Trophoblast cell (in vitro differentiated cells and primary cell): ENCODE measurements around the gene NPHP4.

ENCODE experiments used
- DNase-seq, 2 donors: peaks; one replicate each; pipeline ENCODE4 v3.0.0-alpha.2; 2016
- H2AFZ ChIP-seq: 2 replicates; pipeline ENCODE4 v1.6.1; 2013; ENCODE audit warnings: low read length, moderate library complexity, mild to moderate bottlenecking; ENCODE audit not compliant: insufficient read depth, poor library complexity
- H2AK5ac ChIP-seq: 2 replicates; pipeline ENCODE4 v1.6.1; 2013; ENCODE audit warnings: mild to moderate bottlenecking, low read length
- H2BK120ac ChIP-seq: 2 replicates; pipeline ENCODE4 v1.6.1; 2013; ENCODE audit warnings: low read length, mild to moderate bottlenecking, moderate library complexity; ENCODE audit not compliant: insufficient read depth, poor library complexity
- H2BK12ac ChIP-seq: 2 replicates; pipeline ENCODE4 v1.6.1; 2013; ENCODE audit warnings: mild to moderate bottlenecking, low read length, moderate library complexity
- H2BK5ac ChIP-seq: 2 replicates; pipeline ENCODE4 v1.6.1; 2013; ENCODE audit warnings: low read length, low read depth, moderate library complexity, mild to moderate bottlenecking; ENCODE audit not compliant: poor library complexity
- H3K14ac ChIP-seq: 2 replicates; pipeline ENCODE4 v1.6.1; 2013; ENCODE audit warnings: mild to moderate bottlenecking, low read length
- H3K18ac ChIP-seq: 2 replicates; pipeline ENCODE4 v1.6.1; 2013; ENCODE audit warnings: mild to moderate bottlenecking, low read length
- H3K23ac ChIP-seq: 2 replicates; pipeline ENCODE4 v1.6.1; 2013; ENCODE audit warnings: low read length
- H3K27ac ChIP-seq: 2 replicates; pipeline ENCODE4 v1.5.1; 2013; ENCODE audit warnings: low read depth, mild to moderate bottlenecking, inconsistent platforms, low read length, moderate library complexity
- H3K27me3 ChIP-seq: 2 replicates; pipeline ENCODE4 v1.6.1; 2013; ENCODE audit warnings: inconsistent platforms, mild to moderate bottlenecking, low read length, moderate library complexity; ENCODE audit not compliant: insufficient read depth
- H3K36me3 ChIP-seq, 2 experiments: 1 replicate in 1 of 2; 2 replicates in 1 of 2; pipeline ENCODE4 v1.6.1; 2013; ENCODE audit warnings: low read length in 2 of 2, mild to moderate bottlenecking in 2 of 2, moderate library complexity in 1 of 2; ENCODE audit not compliant: insufficient read depth in 2 of 2, control insufficient read depth in 1 of 2
- H3K4ac ChIP-seq: 2 replicates; pipeline ENCODE4 v1.6.1; 2013; ENCODE audit warnings: low read depth, mild to moderate bottlenecking, low read length, moderate library complexity
- H3K4me1 ChIP-seq, 2 experiments: 1 replicate in 1 of 2; 2 replicates in 1 of 2; pipeline ENCODE4 v1.6.1; 2013; ENCODE audit warnings: low read length in 2 of 2, mild to moderate bottlenecking in 2 of 2, moderate library complexity in 1 of 2; ENCODE audit not compliant: insufficient read depth in 2 of 2, control insufficient read depth in 1 of 2
- H3K4me2 ChIP-seq: 2 replicates; pipeline ENCODE4 v1.6.1; 2013; ENCODE audit warnings: inconsistent platforms, mild to moderate bottlenecking, low read length, moderate library complexity
- H3K4me3 ChIP-seq: 2 replicates; pipeline ENCODE4 v1.5.1; 2013; ENCODE audit warnings: mild to moderate bottlenecking, low read depth, low read length, inconsistent platforms
- H3K79me1 ChIP-seq: one replicate; pipeline ENCODE4 v1.6.1; 2013; ENCODE audit warnings: low read length
- H3K79me2 ChIP-seq: 2 replicates; pipeline ENCODE4 v1.6.1; 2013; ENCODE audit warnings: low read length, mild to moderate bottlenecking; ENCODE audit not compliant: control insufficient read depth, insufficient read depth, poor library complexity
- H3K9ac ChIP-seq: 2 replicates; pipeline ENCODE4 v1.6.1; 2013; ENCODE audit warnings: mild to moderate bottlenecking, low read length
- H3K9me3 ChIP-seq: 2 replicates; pipeline ENCODE4 v1.6.1; 2013; ENCODE audit warnings: low read depth, mild to moderate bottlenecking, control low read depth, inconsistent platforms, low read length; ENCODE audit not compliant: insufficient read depth
- H4K12ac ChIP-seq: 2 replicates; pipeline ENCODE4 v1.6.1; 2013; ENCODE audit warnings: low read depth, mild to moderate bottlenecking, low read length, moderate library complexity
- H4K8ac ChIP-seq: 2 replicates; pipeline ENCODE4 v1.6.1; 2013; ENCODE audit warnings: low read depth, mild to moderate bottlenecking, low read length, moderate library complexity
- H4K91ac ChIP-seq: one replicate; pipeline ENCODE4 v1.6.1; 2013; ENCODE audit warnings: low read depth, mild to moderate bottlenecking, low read length, moderate library complexity
- WGBS: extraction: QIAGEN DNeasy Blood & Tissue Kit; methylation state at CpG from one replicate; pipeline ENCODE4 v1.1.7; 2013; ENCODE audit warnings: missing lambda C conversion rate; ENCODE audit not compliant: insufficient read length, insufficient coverage; ENCODE audit errors: extremely low coverage; 5-methylcytosine and 5-hydroxymethylcytosine counted together

The NPHP4 gene

GRCh38 chr1:5998051-5998905 is 6.1 kb upstream of the NPHP4 start:
- no peak overlapping the region for H2AK5ac ChIP-seq
- no peaks in the 10 kb centered on the region for H3K79me1 ChIP-seq
- H4K8ac ChIP-seq, result no peak overlapping the region
- H3K4me1 ChIP-seq, result peaks cover 3 to 5% of the 10 kb centered on the region in 2 experiments
- H3K23ac ChIP-seq, result no peak overlapping the region
- no peaks in the 10 kb centered on the region for H3K79me2 ChIP-seq
- H2BK120ac ChIP-seq, result no peak overlapping the region
- H3K4me2 ChIP-seq, result no peak overlapping the region
- H4K91ac ChIP-seq, result no peak overlapping the region
- no peak overlapping the region for H3K4ac ChIP-seq
- H4K12ac ChIP-seq, result no peak overlapping the region
- DNase-seq, result no peak
- H2AFZ ChIP-seq, result no peak overlapping the region
- no peak overlapping the region for H3K9ac ChIP-seq
- H3K36me3 ChIP-seq, result no peaks in the 10 kb centered on the region
- H3K18ac ChIP-seq, result no peak overlapping the region
- no peak overlapping the region for H2BK5ac ChIP-seq
- peaks cover 13% of the 10 kb centered on the region for H3K27me3 ChIP-seq
- H3K27ac ChIP-seq, result no peak overlapping the region
- no peak overlapping the region for H3K4me3 ChIP-seq
- WGBS, result no CpG with 5 or more reads among the region's 12 CpGs
- no peak overlapping the region for H2BK12ac ChIP-seq
- H3K9me3 ChIP-seq, result peaks cover 2% of the 10 kb centered on the region
- no peak overlapping the region for H3K14ac ChIP-seq

- Histone ChIP-seq H2BK5ac (no peak overlapping the region), H2BK120ac (no peak overlapping the region), H3K27me3 (peaks cover 17% of the 10 kb centered on the region), H3K23ac (no peak overlapping the region), H3K9me3 (peaks cover 2% of the 10 kb centered on the region), H3K18ac (no peak overlapping the region), H2BK12ac (no peak overlapping the region), H4K12ac (no peak overlapping the region), H3K79me2 (no peaks in the 10 kb centered on the region), H3K4me3 (no peak overlapping the region), H3K27ac (no peak overlapping the region), H4K91ac (no peak overlapping the region), H3K9ac (no peak overlapping the region), H3K79me1 (no peaks in the 10 kb centered on the region), H4K8ac (no peak overlapping the region), H2AK5ac (no peak overlapping the region), H2AFZ (no peak overlapping the region), H3K4ac (no peak overlapping the region), H3K4me2 (no peak overlapping the region), H3K36me3 (no peaks in the 10 kb centered on the region), H3K4me1 (peaks cover 4 to 9% of the 10 kb centered on the region in 2 experiments), H3K14ac (no peak overlapping the region)
- no CpG with 5 or more reads among the region's 5 CpGs for WGBS
- DNase-seq, result no peak
Observed at GRCh38 chr1:5997316-5997715, 5.1 kb upstream of the NPHP4 start.

- no peak overlapping the region for H2BK12ac ChIP-seq
- WGBS, result no CpG with 5 or more reads among the region's 16 CpGs
- no peak for DNase-seq
- H3K27me3 ChIP-seq, result peaks cover 17% of the 10 kb centered on the region
- H3K4me2 ChIP-seq, result no peak overlapping the region
- H3K79me1 ChIP-seq, result peaks cover 4% of the 10 kb centered on the region
- no peak overlapping the region for H2BK120ac ChIP-seq
- no peak overlapping the region for H4K8ac ChIP-seq
- no peak overlapping the region for H4K12ac ChIP-seq
- H3K9me3 ChIP-seq, result peaks cover 2% of the 10 kb centered on the region
- no peak overlapping the region for H3K4me3 ChIP-seq
- H4K91ac ChIP-seq, result no peak overlapping the region
- no peak overlapping the region for H3K4ac ChIP-seq
- H3K36me3 ChIP-seq, result no peaks in the 10 kb centered on the region
- H3K18ac ChIP-seq, result no peak overlapping the region
- H3K14ac ChIP-seq, result no peak overlapping the region
- H2BK5ac ChIP-seq, result no peak overlapping the region
- no peak overlapping the region for H3K27ac ChIP-seq
- no peak overlapping the region for H2AK5ac ChIP-seq
- H2AFZ ChIP-seq, result no peak overlapping the region
- no peak overlapping the region for H3K9ac ChIP-seq
- no peak overlapping the region for H3K23ac ChIP-seq
- H3K4me1 ChIP-seq, result peaks cover 4 to 9% of the 10 kb centered on the region in 2 experiments
- peaks cover 4% of the 10 kb centered on the region for H3K79me2 ChIP-seq
Observed at GRCh38 chr1:5996641-5997270, 4.5 kb upstream of the NPHP4 start.

- Histone ChIP-seq H2BK12ac (no peak overlapping the region), H3K23ac (no peak overlapping the region), H3K4me2 (no peak overlapping the region), H3K18ac (no peak overlapping the region), H3K79me1 (peaks cover 4% of the 10 kb centered on the region), H4K8ac (no peak overlapping the region), H3K9me3 (peaks cover 2% of the 10 kb centered on the region), H2AK5ac (no peak overlapping the region), H3K36me3 (no peaks in the 10 kb centered on the region), H3K4me1 (peaks cover 7 to 12% of the 10 kb centered on the region in 2 experiments), H2BK5ac (no peak overlapping the region), H3K4me3 (no peak overlapping the region), H3K4ac (no peak overlapping the region), H3K79me2 (peaks cover 5% of the 10 kb centered on the region), H3K27me3 (peaks cover 22% of the 10 kb centered on the region), H3K27ac (no peak overlapping the region), H3K14ac (no peak overlapping the region), H2BK120ac (no peak overlapping the region), H4K12ac (no peak overlapping the region), H4K91ac (no peak overlapping the region), H3K9ac (no peak overlapping the region), H2AFZ (no peak overlapping the region)
- no peak for DNase-seq
- WGBS, result no CpG with 5 or more reads among the region's 17 CpGs
Observed at GRCh38 chr1:5995871-5996630, 3.8 kb upstream of the NPHP4 start.
